NCI-H2227 (cell line): ENCODE data around the gene POU2AF3.
A peak's percentile ranks its signal among the peaks of the same experiment; 100 is the strongest.

Experiments used
- DNase-seq: peaks from one replicate; lab custom pipeline; 2025; ENCODE audit not compliant: unreplicated experiment; lab: John Stamatoyannopoulos, UW

The POU2AF3 gene

DNA sequence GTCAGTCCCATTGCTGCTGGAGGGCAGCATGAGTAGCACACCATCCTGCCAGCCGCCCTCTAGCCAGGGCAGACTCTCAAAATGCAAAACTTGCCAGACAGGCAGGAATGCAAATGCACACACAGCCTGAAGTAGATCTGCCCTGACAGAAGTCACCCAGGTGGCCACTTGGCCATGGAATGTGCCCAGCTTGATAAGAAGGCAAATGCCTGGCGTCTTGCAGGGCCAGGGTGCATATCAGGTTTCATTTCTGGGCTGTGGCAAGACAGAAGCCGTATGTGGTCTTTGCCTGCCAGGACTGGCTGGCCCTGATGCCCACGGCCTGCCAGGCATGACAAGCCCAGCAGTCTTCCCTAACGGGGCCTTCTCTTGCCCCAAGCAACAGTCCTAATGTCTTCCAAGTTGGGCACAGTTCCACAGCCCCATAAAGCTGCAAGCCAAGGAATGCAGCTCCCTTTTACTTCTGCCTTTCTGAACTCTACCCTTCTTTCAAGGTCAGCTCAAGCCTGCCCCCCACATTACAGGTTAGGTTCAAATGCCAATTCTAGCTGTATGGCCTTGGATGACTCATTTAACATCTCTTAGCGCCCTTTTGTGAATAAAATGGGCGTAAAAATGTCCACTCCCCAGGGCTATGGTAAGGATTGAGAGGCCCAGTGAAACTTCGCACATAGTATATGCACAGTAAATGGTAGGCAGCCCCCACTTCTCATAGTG, 29.7 kb downstream of the POU2AF3 start:
- DNase-seq, result no peak

DNA sequence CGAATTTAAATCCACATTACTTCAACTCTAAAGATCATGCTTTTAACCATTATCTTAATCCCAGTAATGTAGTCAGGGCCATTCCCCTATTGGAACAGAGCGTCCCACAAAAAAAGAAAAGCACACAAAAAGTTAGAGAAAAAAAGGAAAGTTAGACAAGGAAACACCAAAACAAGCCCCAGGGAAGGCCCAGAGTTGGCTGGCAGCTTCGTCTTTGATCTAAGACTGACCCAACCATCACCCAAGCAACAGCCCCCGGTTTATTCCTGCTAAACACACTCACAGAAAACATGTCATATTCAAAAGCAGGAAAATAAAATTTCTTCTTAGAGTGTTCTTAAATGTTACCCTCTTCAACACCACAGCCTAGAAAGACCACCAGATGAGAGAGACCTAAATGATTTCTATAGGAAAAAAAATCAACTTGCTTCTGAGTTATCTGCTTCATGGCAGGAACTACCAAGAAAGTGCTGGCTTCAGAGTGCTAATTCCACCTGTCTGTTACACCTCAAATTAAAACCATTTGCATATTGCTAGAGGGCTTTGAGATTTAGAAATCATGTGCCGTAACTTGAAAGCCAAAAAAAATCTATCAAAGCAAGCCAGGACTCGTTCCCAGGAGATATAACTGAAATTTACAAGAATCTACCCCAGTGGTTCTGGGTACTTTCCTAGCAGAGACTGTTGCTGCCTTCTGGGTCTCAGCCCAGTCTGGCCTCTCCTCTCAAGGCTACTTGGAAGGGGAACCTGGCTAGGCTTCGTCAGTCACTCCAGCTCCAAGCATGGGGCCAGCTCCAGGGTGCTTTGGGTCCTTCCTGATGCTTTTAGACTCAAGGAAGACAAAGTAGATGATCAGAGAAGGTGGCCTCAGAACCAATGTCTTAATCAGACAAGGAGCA, 31.2 kb downstream of the POU2AF3 start:
- no peak for DNase-seq

DNA sequence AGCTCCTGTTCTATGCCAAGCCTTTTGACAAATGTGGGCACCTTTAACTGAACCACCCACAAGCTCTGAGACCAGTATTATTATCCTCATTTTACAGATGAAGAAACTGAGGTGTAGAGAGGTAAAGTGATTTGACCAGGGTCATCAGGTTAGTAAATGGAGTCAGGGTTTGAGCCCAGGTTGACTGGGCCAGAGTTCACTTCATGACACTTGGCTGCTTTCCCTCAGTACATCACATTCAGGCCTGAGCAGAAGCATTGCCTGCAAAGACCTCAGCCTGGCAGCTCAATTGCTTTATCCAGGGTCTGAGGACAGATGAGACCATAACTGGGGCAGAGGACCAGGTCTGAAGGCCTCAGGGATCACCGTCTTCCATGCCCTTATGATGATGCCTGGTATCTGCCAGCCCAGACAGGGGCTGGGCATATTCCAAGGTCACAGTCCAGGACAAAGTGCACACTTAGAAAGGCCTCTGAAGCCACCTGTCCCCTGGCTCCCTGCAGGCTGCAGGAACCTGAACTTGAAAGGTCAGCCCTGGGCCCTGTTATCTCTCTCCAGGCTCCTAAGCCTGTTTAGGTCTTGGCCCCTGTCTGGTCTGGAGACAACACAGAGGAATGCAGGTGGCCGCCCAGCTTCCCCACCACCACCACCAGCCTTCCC, 32.0 kb downstream of the POU2AF3 start:
- DNase-seq, result no peak

DNA sequence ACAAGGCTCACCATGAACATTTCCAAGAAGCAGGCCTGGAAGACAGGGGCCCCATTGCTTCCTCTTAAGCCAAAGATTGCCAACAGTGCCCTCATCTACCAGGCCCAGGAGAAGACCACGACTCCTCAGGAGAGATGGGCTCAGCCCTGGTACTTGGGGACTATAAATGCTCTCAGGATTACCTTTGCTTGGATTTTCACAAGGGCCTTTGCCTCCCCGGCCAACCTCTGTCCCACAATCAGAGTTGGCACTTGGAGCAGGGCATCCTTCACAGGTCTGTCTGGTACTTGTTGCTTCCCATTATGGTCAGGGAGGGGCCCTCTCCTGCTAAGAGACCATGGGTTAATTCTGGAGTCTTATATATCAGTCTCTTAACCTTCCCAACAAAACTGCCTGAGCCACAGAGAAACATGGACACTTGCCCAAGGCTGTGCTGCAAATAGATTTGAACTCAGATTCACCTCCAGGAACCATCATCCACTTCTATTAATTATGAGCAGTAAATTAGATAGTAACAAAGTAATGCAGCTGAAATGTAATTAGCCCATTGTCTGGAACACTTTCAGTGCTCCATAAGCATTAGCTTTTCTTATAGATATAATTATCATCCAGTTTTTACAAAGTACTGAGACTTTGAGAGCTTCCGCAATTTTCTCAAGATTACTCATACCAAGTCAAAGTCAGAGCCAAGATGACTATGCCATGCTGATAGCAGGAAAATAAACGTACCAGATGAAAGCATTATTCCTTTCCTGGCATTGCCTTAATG, 33.5 kb downstream of the POU2AF3 start:
- DNase-seq, result peak; percentile 21

DNA sequence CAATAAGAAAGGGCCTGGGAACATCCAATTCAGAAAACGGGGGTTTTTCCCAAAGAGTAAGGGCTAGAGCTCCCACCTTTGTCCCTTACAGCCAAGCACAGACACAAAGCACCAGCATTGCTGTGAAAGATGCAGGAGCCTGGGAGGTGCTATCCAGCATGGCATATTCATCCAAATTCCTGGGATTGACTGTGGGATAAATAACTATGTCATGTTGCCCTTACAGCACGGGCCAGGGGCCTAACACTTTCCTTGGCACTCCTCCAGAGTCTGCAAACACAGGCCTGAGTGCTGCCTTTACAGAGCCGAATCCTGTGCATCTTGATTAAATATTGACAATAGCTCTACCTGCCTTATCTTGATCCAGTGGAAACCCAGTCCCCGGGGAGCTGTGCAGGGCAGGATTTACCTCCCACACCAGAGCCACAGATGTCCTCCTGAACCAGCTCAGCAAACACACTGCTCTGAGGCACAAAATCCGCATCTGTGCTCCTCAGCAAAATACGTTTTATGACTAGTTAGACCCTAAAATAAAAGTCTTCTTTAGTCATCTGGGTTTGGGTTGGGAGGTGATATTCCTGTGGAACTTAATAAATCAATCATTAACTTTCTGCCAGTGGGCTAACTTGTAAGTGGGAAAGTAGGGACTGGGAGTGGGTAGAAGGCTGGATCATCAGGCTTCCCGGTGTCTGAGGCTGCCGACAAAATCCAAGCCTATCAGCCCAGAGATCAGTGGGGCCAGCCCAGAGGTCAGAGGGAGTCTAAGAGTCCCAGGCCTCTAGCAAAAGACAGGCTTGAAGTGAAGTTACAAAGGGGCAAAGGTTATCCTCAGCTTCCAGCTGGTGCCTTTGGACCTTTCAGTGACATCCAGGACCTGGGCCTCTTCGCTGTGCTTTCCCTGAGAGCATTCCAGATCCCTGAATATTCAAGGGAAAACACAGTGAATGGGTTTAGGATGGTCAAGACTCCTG, 36.5 kb downstream of the POU2AF3 start:
- DNase-seq, result no peak

DNA sequence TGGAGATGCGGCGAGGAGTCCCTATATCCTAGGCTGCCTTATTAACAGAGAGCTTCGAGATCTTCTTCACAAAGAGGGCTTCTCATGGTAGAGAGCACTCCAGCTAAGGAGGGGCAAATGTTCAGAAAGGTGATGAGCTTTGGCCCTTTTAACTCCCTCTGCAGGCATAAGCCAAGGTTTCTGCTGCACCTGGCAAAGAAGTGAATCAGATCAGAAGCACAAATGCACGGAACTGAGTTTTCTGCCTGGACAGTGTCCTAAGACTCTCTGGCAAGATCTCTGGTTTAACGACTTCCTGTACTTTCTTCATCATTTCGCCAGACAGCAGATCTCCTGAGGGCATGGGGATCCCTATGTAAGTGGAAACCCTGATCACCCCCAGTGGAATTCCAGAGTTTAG, 37.2 kb downstream of the POU2AF3 start:
- no peak for DNase-seq

DNA sequence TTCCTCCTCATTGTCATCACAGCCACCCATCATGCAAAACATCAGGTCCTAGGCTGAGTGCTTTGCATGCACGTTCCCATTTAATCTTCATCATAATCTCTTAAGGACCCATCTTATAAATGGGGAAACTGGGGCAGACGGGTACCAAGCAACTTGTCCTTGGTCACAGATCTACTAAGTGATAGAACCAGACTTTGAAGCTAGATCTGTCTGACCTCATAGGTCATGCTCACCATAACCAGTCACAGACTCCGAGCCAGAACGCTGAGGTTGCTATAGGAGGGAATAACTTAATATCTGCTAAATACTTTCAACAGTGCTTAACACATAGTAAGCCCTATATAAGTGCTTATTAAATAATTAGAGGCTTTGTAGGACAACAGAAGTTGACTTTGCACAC, 37.7 kb downstream of the POU2AF3 start:
- DNase-seq, result no peak

DNA sequence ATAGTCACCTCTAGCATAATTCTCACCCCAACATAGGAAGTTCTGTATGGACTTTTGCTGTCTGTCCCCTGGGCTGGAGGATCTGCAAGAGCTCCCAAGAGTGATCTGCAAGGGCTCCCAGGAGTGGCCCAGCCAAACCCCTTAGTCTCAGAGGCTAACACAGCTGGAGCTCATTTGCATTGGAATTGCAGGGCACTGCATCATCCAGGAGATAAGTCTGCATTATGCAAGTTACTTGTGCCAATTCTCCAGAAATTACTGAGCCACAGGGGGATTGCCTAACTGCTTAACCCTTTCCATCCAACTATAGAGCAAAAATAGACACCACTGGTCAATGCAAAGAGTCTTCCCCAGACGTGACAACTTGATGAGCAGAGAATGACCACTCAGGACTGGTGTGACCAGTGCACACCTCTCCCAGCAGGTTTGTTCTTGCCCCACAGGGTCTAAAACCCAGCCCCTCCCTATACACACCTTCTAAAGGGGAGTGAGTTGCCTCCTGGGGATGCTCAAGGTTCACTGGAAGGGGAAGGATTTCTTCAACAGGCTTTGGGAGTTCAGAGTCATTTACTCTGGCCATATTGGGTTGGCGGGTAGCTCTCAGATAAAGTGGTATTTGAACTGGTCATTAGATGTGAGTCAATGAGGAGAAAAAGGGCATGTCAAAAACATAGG, 38.4 kb downstream of the POU2AF3 start:
- DNase-seq, result no peak

DNA sequence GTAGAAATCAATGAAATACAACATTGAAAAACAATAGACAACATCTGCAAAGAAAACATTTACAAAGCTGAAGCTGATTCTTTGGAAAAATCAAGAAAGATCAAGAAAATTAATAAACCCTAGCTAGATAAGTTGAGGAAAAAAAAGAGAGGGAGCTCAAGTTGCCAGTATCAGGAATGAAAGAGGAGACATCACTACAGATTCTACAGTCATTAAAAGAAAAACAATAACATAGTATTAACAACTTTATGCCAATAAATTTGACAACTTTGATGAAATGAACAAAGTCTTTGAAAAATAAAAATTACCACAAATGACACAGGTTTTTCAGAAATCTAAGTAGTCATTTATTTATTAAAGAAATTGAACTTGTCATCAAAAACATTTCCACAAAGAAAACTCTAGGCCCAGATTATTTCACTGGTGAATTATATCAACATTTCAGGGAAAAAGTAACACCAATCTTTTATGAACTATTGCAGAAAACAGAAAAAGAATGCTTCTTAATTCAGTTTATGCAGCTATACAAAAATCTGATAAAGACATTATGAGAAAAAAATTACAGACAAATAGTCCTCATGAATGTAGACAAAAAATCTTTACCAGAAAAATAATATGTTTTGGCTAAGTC, 41.5 kb downstream of the POU2AF3 start:
- no peak for DNase-seq

DNA sequence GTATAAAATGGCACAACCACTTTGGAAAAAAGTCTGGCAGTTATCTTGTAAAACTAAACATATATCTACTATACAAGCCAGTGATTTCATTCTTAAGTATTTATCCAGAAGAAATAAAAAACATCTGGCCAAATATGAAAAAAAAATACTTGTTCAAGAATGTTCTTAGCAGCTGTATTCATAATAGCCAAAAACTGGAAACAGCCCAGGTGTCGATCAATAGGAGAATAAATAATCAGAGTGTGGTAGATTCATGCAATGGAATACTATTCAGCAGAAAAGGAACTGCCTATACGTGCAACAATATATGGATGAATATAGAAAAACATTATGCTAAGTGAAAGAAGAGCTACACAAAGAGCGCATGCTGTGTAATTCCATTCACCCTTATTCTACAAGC, 44.0 kb downstream of the POU2AF3 start:
- no peak for DNase-seq

DNA sequence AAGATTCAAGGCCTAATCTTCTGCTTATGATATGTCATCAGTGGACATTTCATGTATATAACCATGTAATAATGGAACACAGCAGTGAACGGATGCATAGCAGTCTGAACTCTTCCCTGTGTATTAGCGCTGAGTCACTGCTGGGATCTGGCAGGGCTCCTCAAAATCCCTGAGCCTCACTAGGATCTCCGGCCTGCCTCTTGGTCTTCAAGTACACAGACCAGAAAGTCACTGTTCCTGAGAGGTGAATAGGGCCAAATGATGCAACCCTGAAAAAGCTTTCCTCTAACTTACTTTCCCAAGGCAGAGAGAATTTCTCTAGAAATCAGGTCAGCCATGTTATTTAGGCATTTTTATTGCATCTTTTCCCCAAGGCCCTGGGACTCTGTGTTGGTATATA, 45.7 kb downstream of the POU2AF3 start:
- no peak for DNase-seq

DNA sequence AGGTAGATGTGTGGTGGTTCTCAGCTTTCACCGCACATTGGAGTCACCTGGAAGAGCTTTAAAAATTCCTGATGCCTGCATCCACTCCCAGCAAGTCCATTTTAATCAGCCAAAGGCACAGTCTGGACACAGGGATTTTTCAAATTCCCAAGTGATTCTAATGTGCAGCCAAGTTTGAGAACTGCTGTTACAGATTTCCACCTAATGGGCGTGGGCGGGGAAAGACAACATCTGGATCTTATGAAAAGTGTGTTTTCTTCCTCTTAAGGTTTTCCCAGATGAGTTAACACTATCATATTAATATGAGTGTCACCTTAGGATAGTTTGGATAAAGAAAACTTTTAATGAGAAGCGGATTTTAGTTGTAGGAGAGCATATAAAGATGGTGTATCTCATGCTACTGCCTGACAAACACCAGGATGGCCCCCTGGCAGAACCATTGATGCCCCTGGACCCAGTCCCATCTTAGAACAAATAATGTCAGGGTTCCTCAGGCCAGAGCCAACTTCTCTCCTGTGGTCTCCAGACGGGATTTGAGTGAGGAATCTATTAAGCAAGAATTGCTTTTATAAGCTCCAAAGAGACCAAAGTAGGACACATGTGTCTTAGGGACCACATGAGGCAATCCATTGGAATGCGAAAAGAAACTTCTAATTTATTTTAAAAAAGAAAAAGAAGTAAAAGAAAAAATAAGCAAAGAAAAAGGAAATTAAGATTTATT, 48.8 kb downstream of the POU2AF3 start:
- DNase-seq, result no peak

DNA sequence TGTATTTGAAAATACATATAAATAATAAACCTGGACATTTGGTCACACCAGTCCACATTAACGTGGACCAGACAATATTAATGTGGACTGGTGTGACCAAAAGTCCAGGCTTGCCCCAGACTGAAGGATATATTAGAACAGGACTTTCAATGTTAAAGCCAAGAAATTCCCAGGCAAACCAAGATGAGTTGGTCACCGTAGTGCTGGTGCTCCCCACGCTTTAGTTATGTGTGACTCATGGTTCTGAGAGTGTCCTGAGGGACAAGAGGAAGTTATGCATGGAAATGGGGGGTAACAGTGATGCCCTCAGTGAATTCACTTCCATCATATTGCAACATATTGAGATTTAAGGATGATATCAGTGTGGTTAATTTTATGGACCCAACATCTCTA, 49.4 kb downstream of the POU2AF3 start:
- DNase-seq, result no peak

DNA sequence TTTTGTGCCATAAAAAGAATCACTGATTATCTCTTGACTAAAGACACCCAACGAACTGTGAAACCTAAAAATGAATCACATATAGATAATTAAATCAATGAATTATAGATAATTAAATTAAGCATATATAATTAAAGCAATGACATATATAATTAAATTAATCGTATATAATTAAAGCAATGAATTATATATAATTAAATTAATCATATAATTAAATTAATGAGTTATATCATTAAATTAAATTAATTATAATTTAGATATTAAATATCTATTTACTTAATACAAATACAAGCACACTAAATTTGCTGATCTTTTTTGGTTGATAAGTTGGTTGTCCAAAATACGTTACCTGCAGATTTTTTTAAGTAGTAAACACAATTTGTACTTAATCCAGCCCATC, 49.8 kb downstream of the POU2AF3 start:
- DNase-seq, result no peak

DNA sequence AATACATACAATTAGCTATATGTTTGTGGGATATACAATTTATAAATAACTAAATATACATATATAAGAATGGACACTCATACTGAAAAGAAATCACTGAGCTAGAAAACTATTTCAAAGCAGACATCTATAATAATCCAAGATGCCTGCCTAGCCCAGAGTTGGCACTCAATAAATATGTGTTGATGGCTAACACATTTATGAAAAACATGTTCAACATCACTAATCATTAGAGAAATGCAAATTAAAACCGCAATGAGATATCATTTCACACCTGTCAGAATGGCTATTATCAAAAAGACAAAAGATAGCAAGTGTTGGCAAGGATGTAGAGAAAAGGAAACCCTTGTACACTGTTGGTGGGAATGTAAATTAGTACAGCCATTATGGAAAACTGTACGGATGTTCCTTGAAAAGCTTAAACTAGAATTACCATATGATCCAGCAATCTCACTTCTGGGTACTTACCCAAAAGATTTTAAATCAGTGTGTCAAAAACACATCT, 50.9 kb downstream of the POU2AF3 start:
- DNase-seq, result no peak

DNA sequence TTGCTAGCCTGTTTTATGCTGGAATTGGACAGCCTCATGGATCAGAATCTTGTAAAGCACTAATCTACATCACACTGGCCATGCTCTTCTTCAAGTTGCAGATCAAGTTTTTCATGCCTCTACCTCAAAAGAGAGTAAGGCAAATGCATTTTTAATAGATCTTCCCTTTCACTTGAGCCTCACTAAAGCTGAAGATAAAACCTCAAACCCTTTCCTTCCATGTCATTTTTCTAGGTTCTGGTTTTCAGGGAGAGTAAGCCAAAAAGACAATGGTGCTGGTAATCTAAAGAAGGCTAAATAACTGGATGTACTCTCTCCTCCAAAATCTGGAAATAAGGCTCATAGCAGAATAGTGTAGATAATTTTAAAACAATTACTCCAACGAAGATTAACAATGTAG, 52.5 kb downstream of the POU2AF3 start:
- no peak for DNase-seq

DNA sequence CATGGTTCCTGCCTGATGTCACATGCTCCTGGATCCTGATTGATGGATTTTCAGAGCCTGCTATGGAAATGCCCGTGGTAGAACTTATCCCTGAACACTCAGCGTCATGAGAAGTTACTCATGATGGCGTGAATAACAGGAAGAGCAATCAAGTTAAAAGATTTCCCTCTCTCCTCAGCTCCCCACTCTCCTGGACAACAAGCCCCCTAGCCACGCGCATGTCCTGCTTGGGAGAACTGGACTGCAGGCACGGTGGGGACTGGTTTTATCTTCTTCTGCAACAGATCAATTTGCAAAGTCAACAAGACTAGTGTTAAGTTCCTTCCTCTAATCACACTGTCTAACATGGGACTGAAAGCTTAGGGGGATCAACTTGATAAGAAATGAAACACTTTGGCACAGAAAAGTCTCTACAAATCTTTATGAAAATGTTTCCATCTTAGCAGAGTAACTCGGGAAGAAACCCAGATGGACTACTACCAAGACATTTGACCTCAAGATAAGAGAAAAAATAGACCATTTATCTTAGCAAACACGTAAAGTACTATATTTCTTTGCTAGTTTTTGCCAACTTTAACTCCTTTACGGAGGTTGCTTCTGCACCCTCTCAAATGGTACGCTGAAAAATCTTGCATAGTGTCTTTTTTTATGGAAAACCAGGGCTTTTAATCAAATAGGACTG, 53.2 kb downstream of the POU2AF3 start:
- DNase-seq, result no peak
